ENCODE measurements around the gene ZSCAN4.

The ZSCAN4 gene

GRCh38 chr19:57686727-57687126 lies 18.0 kb downstream of the ZSCAN4 start:
- no peak for DNase-seq

GRCh38 chr19:57687363-57688010 lies 18.8 kb downstream of the ZSCAN4 start:
- DNase-seq, result no peak

- no peak for DNase-seq
Observed at GRCh38 chr19:57688011-57688763, 19.5 kb downstream of the ZSCAN4 start.

GRCh38 chr19:57689750-57690149 lies 21.0 kb downstream of the ZSCAN4 start:
- DNase-seq, result no peak

GRCh38 chr19:57701625-57702024 lies 32.9 kb downstream of the ZSCAN4 start:
- no peak for DNase-seq

GRCh38 chr19:57706346-57706745 lies 37.6 kb downstream of the ZSCAN4 start:
- DNase-seq, result no peak

GRCh38 chr19:57708641-57709361 lies 40.1 kb downstream of the ZSCAN4 start, which contains the start of gene ZNF154:
Gene ZNF154 (minus strand): TSS chr19:57709204. CDS start chr19:57708971, 233 bp downstream.
- DNase-seq, result peak; percentile 10 to 30

- DNase-seq, result no peak
Observed at GRCh38 chr19:57709616-57710015, 40.9 kb downstream of the ZSCAN4 start.

- no peak for DNase-seq
Observed at GRCh38 chr19:57712222-57712621, 43.5 kb downstream of the ZSCAN4 start.

GRCh38 chr19:57719424-57719823 lies 50.7 kb downstream of the ZSCAN4 start:
- DNase-seq, result no peak

- no peak for DNase-seq
Observed at GRCh38 chr19:57719901-57720519, 51.3 kb downstream of the ZSCAN4 start.

GRCh38 chr19:57720878-57721277 lies 52.1 kb downstream of the ZSCAN4 start:
- no peak for DNase-seq

All from stimulated activated CD4-positive, alpha-beta T cell treated with anti-CD3 and anti-CD28 coated beads, Interleukin-2, amount 100 ng/mL, for 24 hours (primary cell).